Stimulated activated naive B cell treated with anti-CD40 and anti-IgM and Interleukin-4, amounts not matched to agents 10 μg/mL and 1 μg/mL and 100 μg/mL, for 72 hours (primary cell): ENCODE results near the gene PTPRN2.
"Not testable (repeated sequence)": the region's sequence is repeated elsewhere in the genome, so short reads cannot be mapped to it uniquely, and the experiment has no call there.

Experiments
- ATAC-seq, 2 donors: fragments of 150-1000 bp; cut with Tn5 transposase; replicated peaks; 2 replicates each; pipeline ENCODE4 v1.10.0; 2021; ENCODE audit warnings: moderate library complexity in 1 of 2
- DNase-seq: peaks from one replicate; pipeline ENCODE4 v3.0.0; 2021
- H3K27ac Mint-ChIP-seq: one replicate; pipeline ENCODE4 v1.8.0; 2022; ENCODE audit warnings: mild to moderate bottlenecking, mixed read lengths
- H3K27me3 Mint-ChIP-seq, 2 donors: one replicate each; pipeline ENCODE4 v1.8.0; 2022; ENCODE audit warnings: mixed read lengths in 2 of 2
- H3K36me3 Mint-ChIP-seq, 2 donors: one replicate each; pipeline ENCODE4 v1.8.0; 2022; ENCODE audit warnings: mixed read lengths in 2 of 2, mild to moderate bottlenecking in 1 of 2
- H3K4me1 Mint-ChIP-seq, 2 donors: one replicate each; pipeline ENCODE4 v1.8.0; 2022; ENCODE audit warnings: mixed read lengths in 2 of 2, mild to moderate bottlenecking in 1 of 2
- H3K4me3 Mint-ChIP-seq, 2 donors: one replicate each; pipeline ENCODE4 v1.8.0; 2022; ENCODE audit warnings: mild to moderate bottlenecking in 2 of 2, mixed read lengths in 2 of 2, moderate library complexity in 1 of 2
- H3K9me3 Mint-ChIP-seq, 2 donors: one replicate each; pipeline ENCODE4 v1.8.0; 2022; ENCODE audit warnings: mixed read lengths in 2 of 2, mild to moderate bottlenecking in 1 of 2

PTPRN2 gene

DNA sequence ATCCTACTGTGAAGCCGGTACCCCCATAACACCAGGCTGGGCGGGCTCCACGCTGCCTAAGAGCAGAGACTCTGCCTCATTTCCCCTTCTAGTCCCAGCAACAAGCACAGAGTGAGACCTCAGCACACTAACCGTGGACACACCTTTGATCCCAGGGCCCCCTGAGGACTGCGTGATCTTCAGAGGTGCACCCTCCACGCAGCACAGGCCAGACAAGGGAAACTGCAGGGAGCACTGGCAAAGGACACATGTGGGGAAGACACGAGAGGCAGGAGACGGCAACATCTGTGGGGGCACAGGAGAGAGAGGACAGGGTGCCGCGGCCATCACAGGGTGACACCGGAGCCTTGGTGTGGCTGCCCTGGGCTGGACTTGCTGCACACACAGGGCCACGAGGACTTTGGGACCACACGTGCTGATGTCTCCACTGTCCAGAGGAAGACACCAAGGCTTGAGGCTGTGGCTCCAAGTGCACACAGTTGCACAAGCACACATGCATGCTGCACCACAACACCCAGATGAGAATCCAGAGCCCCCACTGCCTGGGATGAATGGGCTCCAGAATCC lies 128.8 kb downstream of the PTPRN2 start:
- DNase-seq = no peak
- Mint-ChIP-seq H3K36me3 (no peaks in the 10 kb centered on the region), H3K4me1 (no peaks in the 10 kb centered on the region), H3K9me3 (peaks cover 12 to 24% of the 10 kb centered on the region in 2 donors), H3K27me3 (no peaks in the 10 kb centered on the region), H3K27ac (no peak overlapping the region), H3K4me3 (no peak overlapping the region)
- ATAC-seq = no peak

DNA sequence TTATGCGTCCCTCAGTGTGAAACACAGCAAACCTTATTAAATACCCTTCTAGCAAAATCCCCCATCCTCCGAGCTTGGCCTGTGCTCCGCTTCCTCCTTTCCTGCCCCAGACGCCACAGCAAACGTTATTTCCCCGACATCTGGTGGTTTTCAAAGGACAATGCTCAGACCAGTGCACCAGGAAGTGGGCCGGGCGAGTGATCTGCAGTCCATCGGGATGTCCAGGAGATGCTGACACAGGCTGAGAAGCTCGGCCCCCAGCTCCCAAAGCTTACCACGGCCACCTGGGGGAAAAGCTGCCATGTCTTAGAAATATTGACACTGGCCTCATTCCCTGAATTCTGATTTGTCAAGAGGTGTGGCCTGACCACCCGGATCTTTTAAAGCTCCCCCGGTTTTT lies 129.5 kb downstream of the PTPRN2 start:
- Mint-ChIP-seq H3K27ac (no peak overlapping the region), H3K4me1 (no peaks in the 10 kb centered on the region), H3K36me3 (no peaks in the 10 kb centered on the region), H3K9me3 (peaks cover 8 to 18% of the 10 kb centered on the region in 2 donors), H3K27me3 (no peaks in the 10 kb centered on the region), H3K4me3 (no peak overlapping the region)
- ATAC-seq = no peak
- DNase-seq = no peak

DNA sequence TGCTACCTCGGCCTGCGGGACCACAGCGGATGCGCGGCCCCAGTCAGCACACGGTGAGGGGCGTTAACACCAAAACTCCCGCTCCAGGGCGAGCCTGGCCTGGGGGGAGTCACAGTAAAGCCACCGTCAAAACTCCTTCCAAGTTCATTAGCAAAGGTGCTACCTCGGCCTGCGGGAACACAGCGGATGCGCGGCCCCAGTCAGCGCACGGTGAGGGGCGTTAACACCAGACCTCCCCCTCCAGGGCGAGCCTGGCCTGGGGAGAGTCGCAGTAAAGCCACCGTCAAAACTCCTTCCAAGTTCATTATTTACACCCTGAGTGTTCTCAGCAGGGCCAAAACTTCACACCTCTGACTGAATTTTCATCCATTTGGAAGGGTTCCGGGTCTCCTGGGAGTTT lies 130.0 kb downstream of the PTPRN2 start:
- H3K4me1 Mint-ChIP-seq, H3K27me3 Mint-ChIP-seq, H3K4me3 Mint-ChIP-seq, ATAC-seq, H3K36me3 Mint-ChIP-seq, DNase-seq, H3K27ac Mint-ChIP-seq: not testable (repeated sequence)
- H3K9me3 Mint-ChIP-seq = peaks cover 8 to 17% of the 10 kb centered on the region in 2 donors

DNA sequence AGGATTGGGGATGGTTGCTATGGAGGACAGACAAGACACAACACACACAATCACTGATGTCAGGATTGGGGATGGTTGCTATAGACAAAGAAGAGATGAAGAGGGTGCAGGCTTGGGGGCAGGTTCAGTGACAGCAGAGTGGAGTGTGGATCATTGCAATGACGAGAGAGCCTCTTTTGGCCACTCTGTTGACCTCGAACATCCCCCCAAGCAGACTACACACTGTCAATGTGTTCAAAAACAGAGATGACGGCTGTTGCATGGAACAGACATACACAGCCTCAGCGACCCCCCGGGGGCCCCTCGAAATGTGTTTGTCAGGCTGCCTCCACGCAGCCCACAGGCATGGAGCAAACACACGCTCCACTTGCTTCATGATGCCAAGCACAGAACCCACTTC lies 133.0 kb downstream of the PTPRN2 start:
- ATAC-seq = no peak
- Mint-ChIP-seq H3K36me3 (no peaks in the 10 kb centered on the region), H3K9me3 (peaks cover 8 to 14% of the 10 kb centered on the region in 2 donors), H3K4me1 (no peaks in the 10 kb centered on the region), H3K27me3 (no peaks in the 10 kb centered on the region), H3K4me3 (no peak overlapping the region), H3K27ac (no peak overlapping the region)
- DNase-seq = no peak

DNA sequence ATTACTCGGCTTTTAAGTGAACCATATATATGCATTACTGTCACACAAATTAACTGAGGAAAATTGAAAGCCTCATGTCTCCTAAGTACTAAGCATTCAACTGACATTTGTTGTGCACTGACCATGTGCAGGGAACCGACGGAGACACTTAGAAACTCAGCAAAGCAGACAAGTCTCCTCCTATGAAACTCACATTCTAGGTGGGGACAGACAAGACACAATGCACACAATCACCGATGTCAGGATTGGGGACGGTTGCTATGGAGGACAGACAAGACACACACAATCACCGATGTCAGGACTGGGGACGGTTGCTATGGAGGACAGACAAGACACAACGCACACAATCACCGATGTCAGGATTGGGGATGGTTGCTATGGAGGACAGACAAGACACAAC lies 134.0 kb downstream of the PTPRN2 start:
- Mint-ChIP-seq H3K36me3 (no peaks in the 10 kb centered on the region), H3K4me3 (no peak overlapping the region), H3K27ac (no peak overlapping the region), H3K9me3 (peaks cover 6 to 14% of the 10 kb centered on the region in 2 donors), H3K27me3 (no peaks in the 10 kb centered on the region), H3K4me1 (no peaks in the 10 kb centered on the region)
- DNase-seq (no peak), ATAC-seq (no peak)

DNA sequence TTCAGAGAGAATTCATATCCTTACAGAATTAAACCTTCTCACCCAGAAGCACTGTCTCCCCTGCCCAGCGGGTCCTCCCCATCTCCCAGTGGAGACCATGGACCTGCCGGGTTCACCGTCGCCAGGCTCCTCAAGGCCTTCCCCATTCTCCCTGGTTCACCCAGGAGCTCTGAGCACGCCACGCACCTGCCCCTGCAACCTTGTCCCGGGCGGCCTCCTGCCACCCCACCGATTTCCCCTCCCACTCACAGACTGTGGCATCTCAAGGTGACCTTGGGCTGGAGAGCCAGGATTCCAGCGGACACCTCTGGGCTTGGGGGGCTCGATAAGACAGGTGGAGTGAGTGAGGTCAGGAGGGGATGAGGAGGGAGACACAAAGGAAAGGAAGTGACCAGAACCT lies 135.3 kb downstream of the PTPRN2 start:
- Mint-ChIP-seq H3K4me3 (no peak overlapping the region), H3K36me3 (no peaks in the 10 kb centered on the region), H3K4me1 (no peaks in the 10 kb centered on the region), H3K27me3 (no peaks in the 10 kb centered on the region), H3K27ac (no peak overlapping the region), H3K9me3 (peaks cover 6 to 14% of the 10 kb centered on the region in 2 donors)
- no peak for ATAC-seq
- no peak for DNase-seq

DNA sequence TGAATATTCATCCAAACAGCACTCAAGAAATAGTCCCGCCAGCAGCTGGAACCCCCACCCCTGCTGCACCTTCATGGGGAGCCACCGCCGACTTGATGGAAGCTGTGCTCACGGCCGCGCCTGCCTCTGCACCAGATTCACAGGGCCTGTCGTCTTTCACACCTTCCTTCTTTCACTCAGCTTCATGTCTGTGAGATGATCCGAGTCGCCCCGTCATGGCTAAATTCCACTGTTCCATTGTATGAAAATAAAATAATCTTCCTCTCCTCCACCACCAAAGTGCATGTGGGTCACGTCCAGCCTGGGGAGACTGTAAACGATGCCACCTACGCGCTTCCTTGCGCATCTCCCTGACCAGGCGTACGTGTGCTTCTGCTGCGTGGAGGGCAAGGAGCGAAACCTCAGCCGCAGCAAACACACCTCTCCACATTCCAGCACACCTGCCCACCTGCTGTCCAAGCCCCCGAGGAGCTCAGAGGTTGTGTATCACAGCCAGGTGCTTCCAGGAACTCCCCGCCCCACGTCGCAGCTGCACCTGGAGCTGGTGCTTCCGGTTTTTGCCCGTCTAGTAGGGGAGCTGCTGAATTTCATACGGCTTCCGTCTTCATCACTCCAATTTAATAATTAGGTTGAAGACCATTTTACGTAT lies 137.0 kb downstream of the PTPRN2 start:
- ATAC-seq (no peak), DNase-seq (no peak)
- H3K9me3 Mint-ChIP-seq = peaks cover 3 to 7% of the 10 kb centered on the region in 2 donors
- H3K27ac Mint-ChIP-seq = no peak overlapping the region
- no peak overlapping the region for H3K4me3 Mint-ChIP-seq
- H3K27me3 Mint-ChIP-seq = no peaks in the 10 kb centered on the region
- H3K36me3 Mint-ChIP-seq = no peaks in the 10 kb centered on the region
- H3K4me1 Mint-ChIP-seq = no peaks in the 10 kb centered on the region

DNA sequence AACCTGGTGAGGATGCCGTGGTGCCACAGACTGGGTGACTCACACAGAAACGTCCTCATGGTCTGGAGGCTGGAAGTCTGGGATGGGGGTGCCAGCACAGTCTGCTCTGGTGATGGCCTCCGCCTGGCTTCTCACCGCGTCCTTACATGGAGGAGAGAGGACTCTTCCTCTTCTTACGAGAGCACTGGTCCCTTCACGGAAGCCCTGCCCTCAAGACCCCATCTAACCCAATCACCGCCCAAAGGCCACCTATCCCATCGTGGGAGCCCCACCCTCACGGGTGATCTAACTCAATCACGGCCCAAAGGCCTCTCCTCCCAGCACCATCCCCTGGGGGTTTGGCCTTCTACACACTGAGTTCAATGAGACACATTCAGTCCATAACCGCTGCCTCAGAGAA lies 137.7 kb downstream of the PTPRN2 start:
- H3K9me3 Mint-ChIP-seq = peaks cover 3 to 7% of the 10 kb centered on the region in 2 donors
- H3K4me1 Mint-ChIP-seq = no peaks in the 10 kb centered on the region
- no peak overlapping the region for H3K27ac Mint-ChIP-seq
- no peaks in the 10 kb centered on the region for H3K36me3 Mint-ChIP-seq
- peaks cover 0 to 5% of the 10 kb centered on the region in 2 donors for H3K27me3 Mint-ChIP-seq
- ATAC-seq = no peak
- no peak overlapping the region for H3K4me3 Mint-ChIP-seq
- no peak for DNase-seq

DNA sequence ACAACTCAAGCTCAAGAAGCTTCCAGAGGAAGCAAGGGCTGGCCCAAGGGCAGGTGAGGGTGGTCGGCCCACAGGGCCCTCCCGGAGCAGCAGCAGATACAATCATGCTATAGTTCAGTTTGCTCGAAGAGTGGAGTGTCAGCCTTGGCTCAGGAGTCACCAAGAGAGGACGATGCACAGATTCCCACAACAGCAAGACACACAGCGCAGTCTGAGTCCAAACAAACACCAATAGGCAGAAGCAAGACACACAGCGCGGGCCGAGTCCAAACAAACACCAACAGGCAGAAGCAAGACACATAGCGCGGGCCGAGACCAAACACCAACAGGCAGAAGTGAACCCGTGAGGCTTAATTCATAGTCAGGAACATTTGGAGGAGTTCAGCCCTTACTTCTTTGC lies 138.4 kb downstream of the PTPRN2 start:
- no peaks in the 10 kb centered on the region for H3K36me3 Mint-ChIP-seq
- no peak overlapping the region for H3K4me3 Mint-ChIP-seq
- H3K27ac Mint-ChIP-seq = no peak overlapping the region
- no peaks in the 10 kb centered on the region for H3K4me1 Mint-ChIP-seq
- DNase-seq = no peak
- peaks cover 0 to 5% of the 10 kb centered on the region in 2 donors for H3K27me3 Mint-ChIP-seq
- ATAC-seq = no peak
- peaks cover 0 to 2% of the 10 kb centered on the region in 2 donors for H3K9me3 Mint-ChIP-seq

DNA sequence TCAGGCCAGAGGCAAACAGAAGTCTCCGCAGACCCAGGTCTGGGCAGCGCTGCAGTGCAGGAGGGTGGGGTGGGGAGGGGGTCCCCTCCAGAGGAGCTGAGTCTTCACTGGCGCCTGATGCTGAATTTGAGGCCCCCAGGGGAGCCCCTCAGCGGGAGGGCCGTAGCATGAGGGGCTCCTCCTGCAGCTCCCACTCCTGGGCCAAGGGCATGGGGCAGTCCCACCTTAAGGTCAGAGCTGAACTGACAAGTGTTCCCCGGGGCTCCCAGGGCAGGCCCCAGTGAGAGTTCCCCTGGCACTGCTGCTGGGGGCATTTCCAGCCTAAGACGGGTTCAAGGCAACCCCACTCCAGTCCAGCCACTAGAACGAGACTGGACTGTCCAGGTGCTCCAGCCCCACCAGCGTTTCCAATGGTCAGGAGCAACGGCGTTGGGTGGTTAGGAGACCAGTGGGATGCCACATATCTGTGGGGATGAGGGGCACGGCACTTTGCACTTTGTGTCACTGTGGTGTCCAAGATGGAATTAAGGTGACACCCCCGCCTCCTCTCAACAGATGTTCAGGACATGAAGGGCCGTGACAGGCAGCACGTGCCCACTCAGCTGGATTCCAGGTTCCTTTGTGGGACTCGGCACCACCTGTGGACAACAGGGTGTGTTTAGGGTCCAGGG lies 139.1 kb downstream of the PTPRN2 start:
- H3K27ac Mint-ChIP-seq = no peak overlapping the region
- no peaks in the 10 kb centered on the region for H3K36me3 Mint-ChIP-seq
- no peak overlapping the region for H3K4me3 Mint-ChIP-seq
- no peaks in the 10 kb centered on the region for H3K9me3 Mint-ChIP-seq
- H3K4me1 Mint-ChIP-seq = no peaks in the 10 kb centered on the region
- DNase-seq = no peak
- H3K27me3 Mint-ChIP-seq = peaks cover 0 to 5% of the 10 kb centered on the region in 2 donors
- no peak for ATAC-seq

DNA sequence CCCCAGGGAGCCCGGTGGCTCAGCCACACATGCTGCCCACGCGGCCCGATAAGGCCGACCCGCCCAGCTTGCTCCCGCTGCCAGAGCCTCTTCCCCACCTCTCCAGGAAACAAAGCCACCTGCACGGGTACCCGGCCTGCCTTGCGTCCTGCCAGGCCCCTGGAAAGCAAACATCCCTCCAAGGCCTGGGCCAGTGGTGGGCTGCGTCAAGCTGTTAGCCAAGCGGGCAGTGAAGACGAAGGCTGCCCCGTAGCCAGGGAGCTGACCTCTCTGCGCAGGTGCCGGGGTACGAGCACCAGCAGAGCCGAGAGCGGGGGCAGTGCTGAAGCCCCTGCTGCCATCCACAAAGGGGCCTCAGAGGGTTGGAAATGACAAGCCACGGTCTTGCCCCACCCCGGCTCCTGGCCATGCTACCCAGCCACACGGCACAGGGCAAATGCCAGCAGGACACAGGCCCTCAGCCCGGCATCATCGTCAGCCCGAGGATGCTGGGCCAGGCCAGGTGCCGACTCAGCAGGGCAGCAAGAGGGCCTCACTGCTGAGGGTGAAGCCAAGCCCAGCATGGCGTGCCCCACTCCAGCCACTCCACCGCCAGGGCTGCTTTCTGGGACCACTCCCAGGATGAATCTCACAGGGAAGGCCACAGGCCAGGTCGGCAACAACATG lies 140.0 kb downstream of the PTPRN2 start:
- no peak for ATAC-seq
- no peak overlapping the region for H3K4me3 Mint-ChIP-seq
- no peak overlapping the region for H3K27ac Mint-ChIP-seq
- H3K4me1 Mint-ChIP-seq = no peaks in the 10 kb centered on the region
- peaks cover 0 to 5% of the 10 kb centered on the region in 2 donors for H3K27me3 Mint-ChIP-seq
- no peaks in the 10 kb centered on the region for H3K9me3 Mint-ChIP-seq
- DNase-seq = no peak
- no peaks in the 10 kb centered on the region for H3K36me3 Mint-ChIP-seq

DNA sequence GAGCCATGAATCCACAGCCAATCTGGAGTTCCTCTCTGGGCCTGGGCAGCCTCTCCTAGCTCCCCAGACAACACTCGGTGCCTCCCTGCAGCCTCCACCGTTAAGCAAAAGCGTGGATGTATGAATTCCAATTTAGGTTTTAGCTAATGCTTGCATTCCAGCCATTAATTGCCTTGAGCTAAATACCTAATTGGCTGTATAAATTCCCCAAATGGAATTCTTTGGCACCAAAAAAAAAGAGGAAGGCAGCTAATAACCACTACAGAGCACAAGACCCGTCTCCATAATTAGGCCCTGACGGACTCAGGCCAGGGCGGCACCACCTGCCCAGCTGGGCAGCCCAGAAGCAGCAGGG lies 140.5 kb downstream of the PTPRN2 start:
- Mint-ChIP-seq H3K4me3 (no peak overlapping the region), H3K27me3 (peaks cover 0 to 5% of the 10 kb centered on the region in 2 donors), H3K36me3 (no peaks in the 10 kb centered on the region), H3K4me1 (no peaks in the 10 kb centered on the region), H3K9me3 (no peaks in the 10 kb centered on the region), H3K27ac (no peak overlapping the region)
- ATAC-seq (no peak), DNase-seq (no peak)

DNA sequence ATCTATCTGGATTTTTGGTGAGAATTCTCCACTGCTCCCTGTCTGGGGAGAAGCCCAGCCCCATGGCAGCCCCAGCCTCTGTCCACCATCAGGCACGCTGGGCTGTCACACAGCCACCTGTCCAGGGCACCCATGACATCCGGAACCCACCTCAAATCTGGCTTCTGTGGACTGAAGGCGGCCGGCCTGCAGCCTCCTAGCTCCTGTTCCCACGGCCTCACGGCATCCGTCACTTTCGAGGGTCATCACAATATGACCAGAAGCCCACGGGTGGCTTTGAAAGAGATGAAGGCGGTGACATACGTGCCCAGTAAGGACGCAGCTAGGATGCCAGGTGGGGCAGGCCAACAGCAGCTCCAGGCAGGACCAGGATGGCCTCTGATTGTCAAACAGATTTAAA lies 140.9 kb downstream of the PTPRN2 start:
- H3K27ac Mint-ChIP-seq = no peak overlapping the region
- no peaks in the 10 kb centered on the region for H3K36me3 Mint-ChIP-seq
- H3K4me3 Mint-ChIP-seq = no peak overlapping the region
- peaks cover 0 to 5% of the 10 kb centered on the region in 2 donors for H3K27me3 Mint-ChIP-seq
- ATAC-seq (no peak), DNase-seq (no peak)
- H3K9me3 Mint-ChIP-seq = no peaks in the 10 kb centered on the region
- no peaks in the 10 kb centered on the region for H3K4me1 Mint-ChIP-seq

DNA sequence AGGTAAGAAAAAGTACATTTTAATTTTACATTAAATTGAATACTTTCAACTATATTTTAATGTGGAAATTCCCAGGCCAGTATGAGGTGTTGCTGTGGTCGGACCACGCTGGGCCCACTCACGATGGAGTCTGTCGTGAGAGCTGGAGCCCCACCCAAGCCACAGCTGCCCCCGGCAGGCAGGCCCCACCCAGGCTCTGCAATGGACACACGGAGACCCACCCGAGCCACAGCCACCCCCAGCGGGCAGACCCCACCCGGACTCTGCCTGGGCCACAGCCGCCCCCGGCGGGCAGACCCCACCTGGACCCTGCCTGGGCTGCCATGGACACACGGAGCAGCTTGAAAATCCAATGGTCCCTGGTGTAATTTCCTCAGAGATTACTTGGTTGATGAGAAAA lies 141.3 kb downstream of the PTPRN2 start:
- H3K27ac Mint-ChIP-seq = no peak overlapping the region
- no peaks in the 10 kb centered on the region for H3K4me1 Mint-ChIP-seq
- peaks cover 3 to 4% of the 10 kb centered on the region in 2 donors for H3K9me3 Mint-ChIP-seq
- H3K27me3 Mint-ChIP-seq = peaks cover 0 to 5% of the 10 kb centered on the region in 2 donors
- no peaks in the 10 kb centered on the region for H3K36me3 Mint-ChIP-seq
- no peak overlapping the region for H3K4me3 Mint-ChIP-seq
- ATAC-seq (no peak), DNase-seq (no peak)
